NCI-H1105 (cell line): ENCODE results near the gene IRX3.
"Not testable (repeated sequence)": the region's sequence is repeated elsewhere in the genome, so short reads cannot be mapped to it uniquely, and the experiment has no call there.

Source experiments
- DNase-seq: peaks from one replicate; lab custom pipeline; 2025; lab: John Stamatoyannopoulos, UW

Gene IRX3

DNA sequence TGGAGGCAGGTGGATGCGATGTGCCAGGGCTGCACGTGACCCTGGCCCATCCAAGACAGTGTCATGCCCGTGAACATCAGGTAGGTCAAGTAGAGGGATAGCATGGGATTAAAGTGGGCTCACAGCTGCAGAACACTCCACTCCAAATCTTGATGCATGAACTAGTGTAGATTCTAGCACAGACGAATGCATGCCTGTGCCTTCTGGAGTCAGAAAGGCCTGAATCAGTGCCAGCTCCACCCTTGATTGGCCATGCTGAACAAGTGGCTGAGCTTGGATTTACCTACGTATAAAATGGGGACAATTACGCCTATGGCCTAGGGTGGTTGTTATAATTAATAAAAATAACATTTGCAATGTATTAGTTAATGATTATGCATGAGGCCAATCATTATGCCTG, 10.6 kb downstream of the IRX3 start:
- DNase-seq, result no peak

GRCh38 chr16:54273566-54273965, 13.0 kb downstream of the IRX3 start:
- DNase-seq, result no peak

GRCh38 chr16:54270711-54271110, 15.9 kb downstream of the IRX3 start:
- no peak for DNase-seq

DNA sequence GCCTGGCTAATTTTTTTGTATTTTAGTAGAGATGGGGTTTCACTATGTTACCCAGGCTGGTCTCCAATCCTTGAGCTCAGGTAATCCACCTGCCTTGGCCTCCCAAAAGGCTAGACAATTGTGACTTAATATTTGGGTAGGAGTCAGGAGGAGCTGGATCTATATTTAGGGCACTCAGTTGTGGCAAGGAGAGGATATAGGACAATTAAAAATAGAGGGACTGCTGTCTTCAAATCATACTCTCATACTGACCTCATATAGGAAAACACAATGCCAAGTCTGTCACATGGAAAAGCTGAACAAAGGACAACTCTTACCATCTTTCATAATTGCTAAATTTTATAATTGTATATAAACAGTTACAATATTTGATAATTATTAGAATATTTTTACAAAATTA, 17.1 kb downstream of the IRX3 start:
- no peak for DNase-seq

- no peak for DNase-seq
These were observed 17.8 kb downstream of the IRX3 start for GRCh38 chr16:54268766-54269165.

DNA sequence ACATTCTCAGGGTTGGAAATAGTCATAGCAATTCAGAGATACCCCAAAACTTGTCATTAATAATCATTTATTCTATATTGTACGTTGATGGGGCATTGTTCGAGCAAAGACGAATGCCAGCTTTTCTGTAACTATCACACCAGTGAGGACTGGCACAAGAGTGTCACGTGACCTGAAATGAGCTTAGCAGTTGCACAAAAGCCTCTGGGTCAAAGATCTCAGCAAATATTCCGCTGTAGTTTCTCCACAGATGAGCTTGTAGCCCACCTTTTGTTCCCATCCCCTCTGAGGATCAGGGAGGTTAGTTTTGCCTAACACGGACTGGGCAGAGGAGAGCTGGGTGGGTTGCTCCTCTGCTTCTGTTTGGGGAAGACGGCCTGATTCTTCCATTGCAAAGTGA, 18.2 kb downstream of the IRX3 start:
- no peak for DNase-seq

DNA sequence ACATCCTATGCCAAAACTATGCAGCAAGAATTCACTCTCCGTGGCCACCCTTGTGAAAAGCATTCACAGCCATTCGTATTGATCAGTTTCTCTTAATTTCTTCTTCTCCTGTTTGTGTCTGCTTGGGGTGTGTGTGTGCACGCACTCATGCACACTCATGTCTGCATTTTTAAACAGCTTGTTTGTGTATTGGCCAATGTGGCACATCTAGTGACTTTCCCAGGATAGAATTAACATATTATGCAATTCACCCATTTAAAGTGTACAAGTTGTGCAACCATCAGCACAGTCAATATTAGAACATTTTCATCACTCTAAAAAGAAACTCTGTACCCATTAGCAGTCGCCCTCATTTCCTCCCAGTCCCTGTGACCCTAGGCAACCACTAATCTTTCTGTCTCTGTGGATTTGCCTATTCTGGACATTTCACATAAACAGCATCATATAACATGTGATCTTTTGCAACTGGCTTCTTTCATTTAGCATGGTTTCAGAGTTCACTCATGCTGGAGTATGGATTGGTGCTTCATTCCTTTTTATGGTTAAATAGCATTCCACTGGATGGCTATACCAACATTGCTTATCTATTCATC, 20.1 kb downstream of the IRX3 start:
- DNase-seq, result no peak

DNA sequence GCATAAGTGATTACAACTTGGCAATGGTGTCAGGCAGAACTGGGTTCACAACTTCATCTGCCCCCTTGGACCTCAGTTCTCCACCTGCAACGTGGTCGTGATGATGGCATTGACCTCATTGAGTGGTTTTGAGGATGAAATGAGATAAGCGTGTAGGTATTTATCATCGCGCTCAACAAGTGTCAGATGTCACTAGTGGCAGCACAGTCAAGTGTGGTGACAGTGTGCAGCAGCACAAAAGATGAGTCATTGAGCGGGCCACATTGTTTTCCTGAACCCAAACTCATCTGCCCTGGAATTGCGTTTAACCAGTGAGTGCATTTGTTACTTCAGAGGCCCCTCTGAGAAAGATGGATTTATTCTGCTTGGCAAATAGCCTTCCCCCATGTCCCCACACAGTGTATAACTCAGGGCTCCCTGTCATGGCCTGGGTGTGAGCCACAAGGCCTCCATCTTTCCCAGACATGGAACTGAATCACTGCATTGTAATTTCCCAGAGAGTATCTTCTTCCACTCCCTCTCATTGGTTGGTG, 20.9 kb downstream of the IRX3 start:
- no peak for DNase-seq

DNA sequence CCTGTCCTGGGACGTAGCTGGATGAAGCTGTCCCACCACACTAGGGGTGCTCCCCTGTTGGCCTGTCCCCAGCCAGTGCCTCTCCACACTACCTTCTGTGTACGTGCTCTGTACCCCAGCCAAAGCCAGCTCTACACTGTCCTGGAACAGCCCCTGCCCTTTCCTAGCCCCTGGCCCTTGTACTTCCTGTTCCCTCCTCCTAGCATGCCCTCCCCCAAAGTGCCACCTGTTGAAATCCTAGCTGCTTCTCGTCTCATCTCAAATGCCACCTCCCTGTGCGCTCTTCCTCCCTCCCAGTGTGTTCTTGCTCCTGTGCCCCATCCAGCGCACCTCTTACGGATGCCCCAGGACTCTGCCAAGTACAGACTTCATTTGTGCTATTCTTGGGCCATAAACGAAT, 33.5 kb downstream of the IRX3 start:
- no peak for DNase-seq

DNA sequence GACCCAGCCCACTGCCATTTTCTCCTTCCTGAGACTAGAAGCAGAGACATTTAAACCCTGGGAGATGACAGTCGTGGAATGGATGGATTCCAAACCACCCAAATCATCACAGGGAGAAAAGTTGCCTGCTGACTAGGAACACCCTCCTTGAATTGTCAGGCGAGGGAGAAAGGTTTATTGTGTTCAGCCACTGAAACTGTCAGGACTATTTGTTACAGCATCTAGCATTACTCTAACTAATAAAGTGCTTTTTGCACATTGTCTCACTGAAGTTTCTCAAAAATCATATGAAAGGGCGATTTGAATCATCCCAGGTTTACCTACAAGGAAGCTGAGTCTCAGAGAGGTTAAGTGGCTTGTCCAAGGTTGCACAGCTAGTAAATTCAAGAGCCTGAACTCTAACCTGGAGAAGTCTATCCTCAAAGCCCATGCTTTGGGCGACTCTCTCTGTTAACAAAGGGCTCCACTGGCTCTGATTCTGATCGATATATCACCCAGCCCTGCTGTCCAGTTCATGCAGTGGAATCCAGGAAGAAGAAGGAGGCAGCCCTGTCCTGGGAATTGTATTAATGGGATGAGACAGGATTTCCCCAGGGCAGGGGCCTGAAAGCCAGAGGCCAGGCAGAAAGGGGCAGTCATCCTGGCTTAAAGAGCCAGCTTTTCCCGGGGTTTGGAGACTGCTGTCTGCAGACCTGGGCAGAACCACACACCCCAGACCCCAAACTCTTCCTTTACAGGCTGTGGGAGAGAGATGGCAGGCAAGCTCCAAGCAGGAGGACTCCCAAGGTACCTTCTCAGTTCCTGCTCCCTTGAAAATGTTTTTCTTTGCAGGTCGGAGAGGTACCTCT, 37.5 kb downstream of the IRX3 start:
- no peak for DNase-seq

DNA sequence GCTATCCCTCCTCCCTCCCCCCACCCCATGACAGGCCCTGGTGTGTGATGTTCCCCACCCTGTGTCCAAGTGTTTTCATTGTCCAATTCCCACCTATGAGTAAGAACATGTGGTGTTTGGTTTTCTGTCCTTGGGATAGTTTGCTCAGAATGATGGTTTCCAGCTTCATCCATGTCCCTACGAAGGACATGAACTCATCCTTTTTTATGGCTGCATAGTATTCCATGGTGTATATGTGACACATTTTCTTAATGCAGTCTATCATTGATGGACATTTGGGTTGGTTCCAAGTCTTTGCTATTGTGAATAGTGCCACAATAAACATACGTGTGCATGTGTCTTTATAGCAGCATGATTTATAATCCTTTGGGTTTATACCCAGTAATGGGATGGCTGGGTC, 38.9 kb downstream of the IRX3 start:
- DNase-seq, result not testable (repeated sequence)

DNA sequence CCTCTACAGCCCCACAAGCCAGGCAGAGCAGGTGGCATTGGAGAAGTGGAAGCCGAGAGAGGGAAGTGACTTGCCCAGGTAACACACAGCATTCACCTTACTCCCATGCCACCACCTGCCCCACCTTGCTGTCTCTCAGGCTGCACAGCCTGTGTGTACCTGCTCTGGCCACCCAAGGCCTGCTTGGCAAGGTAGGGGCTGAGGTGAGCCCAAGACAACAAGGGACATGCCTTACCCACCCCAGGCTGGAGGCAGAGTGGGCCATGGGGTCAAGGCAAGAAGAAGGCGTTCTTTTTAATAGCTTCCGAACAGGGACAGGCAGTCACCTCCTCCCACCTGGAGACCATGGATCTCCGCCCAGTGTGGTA, 40.1 kb downstream of the IRX3 start:
- no peak for DNase-seq

- no peak for DNase-seq
These were observed 40.7 kb downstream of the IRX3 start for GRCh38 chr16:54245788-54246453.

- DNase-seq, result no peak
These were observed 42.3 kb downstream of the IRX3 start for GRCh38 chr16:54244061-54244886.

DNA sequence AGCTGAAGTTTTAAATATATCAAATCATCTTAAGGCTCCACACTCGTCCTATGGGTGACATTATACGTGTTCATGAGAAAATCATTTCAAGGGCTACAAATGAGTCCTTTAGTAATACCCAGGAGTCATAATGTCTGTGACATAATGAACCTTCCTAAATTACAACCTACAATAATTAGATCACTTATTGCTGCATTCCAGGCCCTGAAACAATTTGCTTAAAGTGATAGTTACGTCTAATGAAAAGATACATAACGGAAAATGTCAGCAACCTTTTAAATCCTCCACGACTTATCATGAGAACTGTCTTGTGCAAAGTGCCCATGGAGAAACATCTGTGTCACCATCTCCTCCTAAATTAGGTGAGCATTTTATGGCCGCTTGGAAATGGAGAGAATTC, 43.4 kb downstream of the IRX3 start:
- DNase-seq, result no peak

GRCh38 chr16:54242199-54242598, 44.4 kb downstream of the IRX3 start:
- DNase-seq, result no peak

DNA sequence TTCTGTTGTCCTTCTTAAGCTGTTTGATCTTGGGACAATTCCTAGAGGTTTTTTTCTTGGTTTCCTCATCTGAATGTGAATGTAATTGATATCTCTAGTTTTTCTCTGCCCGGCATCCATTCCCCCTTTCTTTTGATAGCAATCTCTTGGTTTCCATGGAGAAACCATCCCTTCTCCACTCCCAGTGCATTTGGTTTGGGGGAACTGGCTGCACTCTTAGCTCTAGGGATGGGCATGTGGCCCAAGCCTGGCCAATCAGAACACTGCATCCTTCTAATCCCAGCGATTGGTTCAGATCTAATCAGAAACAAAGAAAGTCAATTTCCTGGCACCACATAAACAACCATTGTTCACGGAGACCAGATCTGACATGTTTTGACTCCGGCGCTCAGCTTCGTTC, 45.1 kb downstream of the IRX3 start:
- DNase-seq, result no peak

DNA sequence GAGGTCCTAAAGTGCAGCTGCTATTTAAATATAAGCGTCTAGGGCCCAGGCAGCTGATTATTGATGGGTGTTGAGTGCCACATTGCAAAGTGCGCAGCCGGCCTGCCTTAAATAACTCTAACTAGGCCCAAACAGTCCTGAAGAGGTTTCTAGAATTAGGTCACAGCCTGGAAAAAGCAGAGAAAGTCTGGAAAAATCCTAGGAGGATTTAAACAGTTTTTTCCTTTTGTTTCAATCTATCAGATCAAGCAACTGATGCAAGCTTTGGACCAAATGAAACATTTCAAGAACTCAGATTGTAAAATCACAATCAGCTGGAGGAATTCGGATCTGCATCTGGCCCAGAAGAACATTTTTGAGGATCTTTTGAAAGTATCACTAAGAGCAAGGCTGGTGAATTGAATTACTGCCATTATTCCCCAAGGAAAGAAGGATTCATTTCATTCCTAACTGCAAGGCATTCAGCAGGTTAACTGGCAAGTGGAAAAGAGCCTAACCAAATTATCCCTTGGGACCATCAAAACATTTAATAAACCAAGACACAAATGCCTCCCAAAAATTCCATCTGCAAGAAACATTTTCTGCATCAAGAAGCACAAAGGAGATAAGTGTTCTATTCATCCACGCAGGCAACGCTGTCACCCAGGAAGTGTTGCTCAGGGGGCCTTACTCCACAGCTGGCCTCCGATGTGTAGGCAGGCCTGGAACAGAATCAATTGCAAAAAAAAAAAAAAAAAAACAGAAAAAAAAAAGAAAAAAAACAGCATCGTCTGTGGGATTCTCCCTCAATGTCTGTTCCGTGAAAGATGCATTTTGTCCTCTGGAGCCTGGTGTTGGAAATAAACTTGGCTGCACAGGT, 46.1 kb downstream of the IRX3 start:
- no peak for DNase-seq

DNA sequence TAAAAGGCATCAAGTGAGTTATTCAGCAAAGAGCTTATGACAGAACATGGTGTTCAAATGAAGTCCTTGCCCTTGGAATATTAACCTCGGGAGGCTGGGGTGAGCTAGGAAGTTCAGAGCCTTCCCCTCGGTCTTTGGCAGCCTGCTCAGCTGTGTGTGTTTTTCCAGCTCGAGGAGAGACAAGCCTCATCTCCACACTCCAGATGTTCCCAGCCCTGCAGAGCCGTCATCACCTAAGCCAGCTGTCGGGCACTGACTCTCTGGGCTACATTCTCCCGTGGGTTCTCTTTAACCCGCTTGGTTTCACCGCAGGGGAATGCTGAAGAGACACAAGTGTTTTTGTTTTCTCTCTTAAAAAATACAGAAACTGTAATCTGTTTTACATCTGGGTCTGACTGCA, 47.1 kb downstream of the IRX3 start:
- DNase-seq, result no peak

- no peak for DNase-seq
These were observed 49.8 kb downstream of the IRX3 start for GRCh38 chr16:54236773-54237172.

DNA sequence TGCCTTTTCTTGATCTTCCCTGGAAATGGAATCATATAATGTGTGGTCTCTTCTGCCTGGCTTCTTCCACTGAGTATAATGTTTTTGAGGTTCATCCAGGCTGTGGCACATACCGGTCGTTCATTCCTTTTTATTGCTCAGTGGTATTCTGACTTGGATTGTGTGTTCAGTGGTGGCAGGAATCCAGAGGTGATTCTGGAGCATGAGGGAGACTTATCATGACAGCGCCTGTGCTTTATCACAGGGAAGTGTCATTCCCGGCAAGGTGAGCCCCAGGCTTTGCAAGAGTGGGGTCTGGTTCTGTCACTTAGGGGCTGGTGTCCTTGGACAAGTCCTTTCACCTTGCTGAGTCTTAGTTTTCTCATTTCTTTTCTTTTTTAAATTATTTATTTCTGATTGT, 53.0 kb downstream of the IRX3 start:
- no peak for DNase-seq
